OCI-LY1 (cell line): Measurements from ENCODE around the gene ELFN1.

Experiments used
- H2AFZ ChIP-seq: fragments of 200-600 bp; sonication (generic), shearing (Covaris generic); 2 replicates; pipeline ENCODE4 v1.6.0; 2014; ENCODE audit warnings: antibody characterized with exemption, mild to moderate bottlenecking, low read length
- H3F3A ChIP-seq: fragments of 200-600 bp; sonication (generic), shearing (Covaris generic); 2 replicates; pipeline ENCODE4 v1.6.0; 2014; ENCODE audit warnings: mild to moderate bottlenecking, antibody characterized with exemption, low read length, moderate library complexity; ENCODE audit not compliant: insufficient read depth
- H3K27ac ChIP-seq: fragments of 200-600 bp; sonication (generic); 2 replicates; pipeline ENCODE4 v1.5.1; 2014; ENCODE audit warnings: low read length, mixed run types, mild to moderate bottlenecking, low read depth; ENCODE audit not compliant: poor library complexity, severe bottlenecking
- H3K27me3 ChIP-seq: fragments of 200-600 bp; sonication (generic); 2 replicates; pipeline ENCODE4 v1.6.0; 2014; ENCODE audit warnings: antibody characterized with exemption, mild to moderate bottlenecking, low read length, moderate library complexity; ENCODE audit not compliant: insufficient read depth
- H3K36me3 ChIP-seq: fragments of 200-600 bp; sonication (generic); 2 replicates; pipeline ENCODE4 v1.6.1; 2014; ENCODE audit warnings: mild to moderate bottlenecking, antibody characterized with exemption, low read length, moderate library complexity, mixed read lengths; ENCODE audit not compliant: insufficient read depth
- H3K4me1 ChIP-seq: fragments of 200-600 bp; sonication (generic); 2 replicates; pipeline ENCODE4 v1.5.1; 2014; ENCODE audit warnings: mild to moderate bottlenecking, low read length, moderate library complexity; ENCODE audit not compliant: insufficient read depth, severe bottlenecking
- H3K4me2 ChIP-seq: fragments of 200-600 bp; sonication (generic), shearing (Covaris generic); 2 replicates; pipeline ENCODE4 v1.6.1; 2014; ENCODE audit warnings: low read length
- H3K4me3 ChIP-seq: fragments of 200-600 bp; sonication (generic); 2 replicates; pipeline ENCODE4 v1.5.1; 2014; ENCODE audit warnings: low read length, low read depth, mild to moderate bottlenecking, mixed read lengths; ENCODE audit not compliant: poor library complexity, severe bottlenecking
- H3K79me2 ChIP-seq: fragments of 200-600 bp; shearing (Covaris generic); 2 replicates; pipeline ENCODE4 v1.6.1; 2016; ENCODE audit warnings: mixed run types, low read length, mixed read lengths; ENCODE audit not compliant: insufficient read depth
- H3K9ac ChIP-seq: fragments of 200-600 bp; sonication (generic), shearing (Covaris generic); 2 replicates; pipeline ENCODE4 v1.6.1; 2014; ENCODE audit warnings: mild to moderate bottlenecking, low read length, mixed read lengths
- H3K9me2 ChIP-seq: fragments of 200-600 bp; sonication (generic), shearing (Covaris generic); 2 replicates; pipeline ENCODE4 v1.6.1; 2014; ENCODE audit warnings: low read depth, mild to moderate bottlenecking, low read length, mixed read lengths
- H3K9me3 ChIP-seq: fragments of 200-600 bp; shearing (Covaris generic); 2 replicates; pipeline ENCODE4 v1.6.1; 2014; ENCODE audit warnings: low read length, mixed read lengths
- H4K20me1 ChIP-seq: fragments of 200-600 bp; sonication (generic), shearing (Covaris generic); 2 replicates; pipeline ENCODE4 v1.6.0; 2016; ENCODE audit warnings: mild to moderate bottlenecking, low read length; ENCODE audit not compliant: insufficient read depth
- CTCF ChIP-seq: fragments of 200-600 bp; sonication (generic), shearing (Covaris generic); IDR thresholded peaks from 2 replicates; pipeline ENCODE4 v1.5.1; 2017; ENCODE audit warnings: mild to moderate bottlenecking, antibody characterized with exemption, low read length, moderate library complexity, mixed read lengths
- EZH2 ChIP-seq: fragments of 200-600 bp; sonication (generic), shearing (Covaris generic); IDR thresholded peaks from 2 replicates; pipeline ENCODE4 v1.8.0; 2017; ENCODE audit warnings: borderline replicate concordance, mixed run types, mild to moderate bottlenecking, antibody characterized with exemption, low read length, moderate library complexity, mixed read lengths

ELFN1 gene

GRCh38 chr7:1646391-1646790 is 23.7 kb upstream of the ELFN1 start:
- no peak overlapping the region for H3K4me2 ChIP-seq
- H3K79me2 ChIP-seq = no peaks in the 10 kb centered on the region
- H3K27me3 ChIP-seq = no peaks in the 10 kb centered on the region; the same call in 1 of the 2 replicates
- H3K9me3 ChIP-seq = no peaks in the 10 kb centered on the region
- TF ChIP-seq CTCF (no peak), EZH2 (no peak)
- no peak overlapping the region for H3K4me3 ChIP-seq
- no peak overlapping the region for H3K27ac ChIP-seq
- no peak overlapping the region for H2AFZ ChIP-seq
- no peaks in the 10 kb centered on the region for H3K4me1 ChIP-seq
- no peaks in the 10 kb centered on the region for H3K9me2 ChIP-seq
- no peaks in the 10 kb centered on the region for H3F3A ChIP-seq
- no peaks in the 10 kb centered on the region for H4K20me1 ChIP-seq
- no peaks in the 10 kb centered on the region for H3K36me3 ChIP-seq
- no peak overlapping the region for H3K9ac ChIP-seq

- Histone ChIP-seq H3K9ac (no peak overlapping the region), H3K27ac (no peak overlapping the region), H3K27me3 (no peaks in the 10 kb centered on the region; the same call in 1 of the 2 replicates), H3K9me2 (no peaks in the 10 kb centered on the region), H3K79me2 (no peaks in the 10 kb centered on the region), H3K9me3 (no peaks in the 10 kb centered on the region), H4K20me1 (no peaks in the 10 kb centered on the region), H3K4me3 (no peak overlapping the region), H3K4me1 (no peaks in the 10 kb centered on the region), H3K4me2 (no peak overlapping the region), H3F3A (no peaks in the 10 kb centered on the region), H2AFZ (no peak overlapping the region), H3K36me3 (no peaks in the 10 kb centered on the region)
- TF ChIP-seq EZH2 (no peak), CTCF (no peak)
Observed at GRCh38 chr7:1646957-1647891, 22.9 kb upstream of the ELFN1 start.

GRCh38 chr7:1647961-1648672 is 22.0 kb upstream of the ELFN1 start:
- H3K4me1 ChIP-seq = no peaks in the 10 kb centered on the region
- no peak for TF ChIP-seq EZH2
- TF ChIP-seq CTCF = no peak
- no peaks in the 10 kb centered on the region for H3F3A ChIP-seq
- no peak overlapping the region for H2AFZ ChIP-seq
- no peak overlapping the region for H3K9ac ChIP-seq
- no peak overlapping the region for H3K27ac ChIP-seq
- no peak overlapping the region for H3K4me2 ChIP-seq
- no peaks in the 10 kb centered on the region for H4K20me1 ChIP-seq
- no peaks in the 10 kb centered on the region for H3K9me2 ChIP-seq
- no peaks in the 10 kb centered on the region; the same call in 1 of the 2 replicates for H3K27me3 ChIP-seq
- H3K4me3 ChIP-seq = no peak overlapping the region
- H3K9me3 ChIP-seq = no peaks in the 10 kb centered on the region
- H3K36me3 ChIP-seq = no peaks in the 10 kb centered on the region
- H3K79me2 ChIP-seq = no peaks in the 10 kb centered on the region
